ENCODE results near the gene OBSCN.
A peak's percentile ranks its signal among the peaks of the same experiment; 100 is the strongest.

Gene OBSCN

DNA sequence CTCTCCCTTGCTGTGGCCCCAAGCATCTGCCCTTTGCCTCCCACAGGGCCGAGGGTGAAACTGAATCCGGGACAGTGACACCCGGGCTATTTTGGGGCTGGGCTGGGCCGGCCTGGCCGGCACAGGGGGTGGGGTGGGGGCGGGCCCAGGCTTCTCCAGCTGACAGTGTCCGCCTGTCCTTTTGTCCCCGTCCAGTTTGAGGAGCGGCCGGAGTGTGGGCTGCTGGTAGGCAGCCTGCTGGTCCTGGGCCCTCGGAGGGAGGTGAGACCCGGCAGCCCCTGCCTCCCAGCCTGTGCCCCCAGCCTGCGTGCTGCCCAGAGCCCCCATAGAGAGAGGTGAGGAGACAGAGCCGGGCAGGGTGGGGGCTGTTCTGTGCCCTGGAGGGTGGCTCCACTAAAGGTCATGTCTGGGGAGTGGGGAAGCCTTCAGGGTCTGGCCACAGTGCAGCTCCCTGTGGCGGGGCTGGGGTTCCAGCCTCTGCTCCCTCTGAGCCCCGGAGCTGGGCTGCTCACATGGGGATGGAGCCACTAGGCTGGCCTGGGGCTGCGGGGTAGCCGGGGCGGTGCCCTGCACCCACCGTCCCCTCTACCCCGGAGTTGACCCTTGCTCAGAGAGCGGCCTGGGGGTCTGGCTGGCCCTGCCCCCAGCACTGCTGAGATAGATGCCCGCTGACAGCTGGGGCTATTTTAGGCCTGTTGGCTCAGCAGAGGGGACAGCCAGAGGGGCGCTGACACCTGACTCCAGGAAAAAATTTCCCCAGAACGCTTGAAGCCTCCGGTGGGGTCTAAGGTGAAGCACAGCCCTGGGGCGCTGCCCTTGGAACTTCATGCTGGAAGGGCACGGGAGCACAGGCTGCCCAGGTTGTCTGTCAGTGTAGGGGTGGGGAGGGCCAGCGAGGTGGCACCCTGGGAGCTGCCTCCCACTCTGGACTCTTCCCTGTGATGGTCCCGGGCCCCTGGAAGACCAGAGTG is at the start of gene OBSCN:
TSS of gene OBSCN (plus strand) at position 194 of the 971 bp plus-strand sequence. CDS start 3,740 bp downstream, outside the sequence.
- DNase-seq, result no peak

DNA sequence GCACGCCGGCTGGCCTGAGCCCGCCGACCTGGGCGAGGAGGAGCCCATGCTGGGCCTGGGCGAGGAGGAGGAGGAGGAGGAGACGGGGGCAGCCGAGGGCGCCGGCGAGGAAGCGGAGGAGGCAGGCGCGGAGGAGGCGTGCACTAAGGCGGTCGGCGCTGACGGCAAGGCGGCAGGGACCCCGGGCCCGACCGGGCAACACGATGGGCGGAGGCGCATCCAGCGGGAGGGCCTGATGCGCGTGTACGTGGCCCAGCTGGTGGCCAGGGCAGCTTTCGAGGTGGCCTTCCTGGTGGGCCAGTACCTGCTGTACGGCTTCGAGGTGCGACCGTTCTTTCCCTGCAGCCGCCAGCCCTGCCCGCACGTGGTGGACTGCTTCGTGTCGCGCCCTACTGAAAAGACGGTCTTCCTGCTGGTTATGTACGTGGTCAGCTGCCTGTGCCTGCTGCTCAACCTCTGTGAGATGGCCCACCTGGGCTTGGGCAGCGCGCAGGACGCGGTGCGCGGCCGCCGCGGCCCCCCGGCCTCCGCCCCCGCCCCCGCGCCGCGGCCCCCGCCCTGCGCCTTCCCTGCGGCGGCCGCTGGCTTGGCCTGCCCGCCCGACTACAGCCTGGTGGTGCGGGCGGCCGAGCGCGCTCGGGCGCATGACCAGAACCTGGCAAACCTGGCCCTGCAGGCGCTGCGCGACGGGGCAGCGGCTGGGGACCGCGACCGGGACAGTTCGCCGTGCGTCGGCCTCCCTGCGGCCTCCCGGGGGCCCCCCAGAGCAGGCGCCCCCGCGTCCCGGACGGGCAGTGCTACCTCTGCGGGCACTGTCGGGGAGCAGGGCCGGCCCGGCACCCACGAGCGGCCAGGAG is 49.5 kb upstream of the OBSCN start:
- no peak for DNase-seq

DNA sequence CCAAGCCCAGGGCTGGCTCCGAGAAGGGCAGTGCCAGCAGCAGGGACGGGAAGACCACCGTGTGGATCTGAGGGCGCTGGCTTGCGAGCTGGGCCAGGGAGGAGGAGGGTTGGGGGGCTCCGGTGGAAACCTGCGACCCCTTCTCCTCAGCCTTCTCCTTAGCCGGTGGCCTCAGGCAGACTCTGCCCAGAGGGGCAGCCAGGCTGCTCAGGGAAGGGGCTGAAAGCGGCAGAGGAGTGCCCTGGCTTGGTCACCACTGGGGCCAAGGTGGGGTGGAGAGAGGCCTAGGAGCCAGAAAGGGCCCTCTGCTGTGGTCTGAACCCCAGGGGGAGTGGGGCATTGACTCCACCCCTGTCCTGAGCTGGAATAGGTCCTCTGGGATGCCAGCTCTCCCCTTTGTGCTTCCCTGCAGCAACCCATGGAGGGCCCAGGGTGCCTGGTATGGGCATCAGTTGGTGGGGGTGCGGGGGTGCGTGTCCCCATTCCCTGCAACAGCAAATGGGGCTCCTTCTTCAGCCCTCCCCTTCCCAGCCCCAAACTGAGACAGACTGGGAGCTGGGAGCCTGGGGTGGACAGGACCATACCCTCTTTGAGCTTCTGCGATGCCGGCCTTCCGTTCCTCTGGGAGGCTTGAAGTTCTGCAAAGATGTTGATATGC is 48.7 kb upstream of the OBSCN start:
- DNase-seq, result no peak

- DNase-seq, result no peak
Observed at GRCh38 chr1:228160201-228160761, 47.6 kb upstream of the OBSCN start.

- DNase-seq, result no peak
Observed at GRCh38 chr1:228161362-228161761, 46.5 kb upstream of the OBSCN start.

- no peak for DNase-seq
Observed at GRCh38 chr1:228161866-228162265, 46.0 kb upstream of the OBSCN start.

DNA sequence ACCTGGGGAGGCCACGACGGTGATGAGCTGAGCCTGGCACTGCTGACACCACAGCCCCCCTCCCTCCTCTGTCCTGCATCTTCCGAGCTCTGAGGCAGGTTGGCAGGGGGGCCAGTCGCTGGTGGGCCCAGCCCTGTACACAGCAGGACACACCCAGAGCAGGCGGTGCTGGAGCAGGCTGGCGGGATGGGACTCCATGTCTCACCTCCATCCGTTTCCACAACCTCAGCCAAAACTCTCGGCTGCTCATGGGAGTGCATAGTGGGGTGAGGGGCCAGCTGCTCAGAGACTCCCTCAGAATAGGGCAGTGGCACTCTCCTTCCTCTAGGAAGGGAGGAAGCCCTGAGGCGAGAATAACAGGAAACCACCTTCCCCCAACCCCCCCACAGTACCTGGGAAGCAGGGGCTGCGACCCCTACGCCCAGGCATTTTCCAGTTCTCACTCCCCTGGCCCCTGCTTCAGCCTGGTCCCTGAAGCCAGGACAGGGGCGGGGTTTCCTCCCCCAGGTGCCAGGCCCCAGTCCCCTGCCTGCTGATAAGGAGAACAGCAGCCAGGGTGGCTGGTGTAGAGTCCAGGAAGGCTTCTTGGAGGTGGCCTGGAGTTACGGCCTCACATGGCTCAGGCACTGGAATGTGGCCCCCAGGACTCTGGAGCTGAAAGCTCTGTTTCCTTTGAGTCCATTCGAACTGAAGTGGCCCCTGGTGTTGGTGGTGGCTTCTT is 45.4 kb upstream of the OBSCN start:
- no peak for DNase-seq

DNA sequence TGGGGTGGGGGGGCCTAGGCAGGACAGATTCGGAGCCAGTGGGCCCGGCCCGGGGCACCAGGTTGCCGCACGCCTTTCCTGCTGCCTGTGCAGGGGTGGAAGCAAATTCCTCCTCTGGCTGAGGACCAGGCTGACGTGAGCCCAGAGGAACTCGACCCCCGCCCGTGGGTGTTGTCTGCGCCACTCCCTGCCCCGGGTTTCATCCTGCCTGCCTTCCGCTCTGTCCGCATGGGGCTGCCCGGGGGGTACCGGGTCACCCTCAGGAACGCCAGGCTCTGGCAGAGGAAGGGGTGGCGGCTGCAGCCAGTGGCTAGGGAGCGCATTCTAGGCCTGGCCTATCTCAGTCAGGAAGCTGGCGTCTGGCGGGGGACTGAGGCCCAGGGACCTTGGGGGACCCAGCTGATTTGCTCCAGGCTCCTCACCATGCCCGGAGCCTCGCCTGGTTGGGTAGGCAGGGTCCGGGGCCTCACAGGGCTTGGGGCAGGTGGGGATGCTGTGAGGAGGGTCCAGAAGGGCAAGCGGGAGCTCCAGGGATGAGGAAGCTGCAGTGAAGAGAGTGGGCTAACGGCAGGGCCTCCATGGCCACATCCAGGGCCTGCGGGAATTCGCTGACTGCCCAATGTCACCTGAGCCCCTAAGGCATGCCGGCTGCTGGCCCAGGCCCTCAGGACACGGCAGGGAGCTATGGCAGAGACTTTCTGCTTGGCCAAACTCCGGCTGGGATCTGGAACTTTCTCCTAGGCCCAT is 44.7 kb upstream of the OBSCN start:
- no peak for DNase-seq

GRCh38 chr1:228163776-228164519 is 43.9 kb upstream of the OBSCN start:
- DNase-seq, result no peak

DNA sequence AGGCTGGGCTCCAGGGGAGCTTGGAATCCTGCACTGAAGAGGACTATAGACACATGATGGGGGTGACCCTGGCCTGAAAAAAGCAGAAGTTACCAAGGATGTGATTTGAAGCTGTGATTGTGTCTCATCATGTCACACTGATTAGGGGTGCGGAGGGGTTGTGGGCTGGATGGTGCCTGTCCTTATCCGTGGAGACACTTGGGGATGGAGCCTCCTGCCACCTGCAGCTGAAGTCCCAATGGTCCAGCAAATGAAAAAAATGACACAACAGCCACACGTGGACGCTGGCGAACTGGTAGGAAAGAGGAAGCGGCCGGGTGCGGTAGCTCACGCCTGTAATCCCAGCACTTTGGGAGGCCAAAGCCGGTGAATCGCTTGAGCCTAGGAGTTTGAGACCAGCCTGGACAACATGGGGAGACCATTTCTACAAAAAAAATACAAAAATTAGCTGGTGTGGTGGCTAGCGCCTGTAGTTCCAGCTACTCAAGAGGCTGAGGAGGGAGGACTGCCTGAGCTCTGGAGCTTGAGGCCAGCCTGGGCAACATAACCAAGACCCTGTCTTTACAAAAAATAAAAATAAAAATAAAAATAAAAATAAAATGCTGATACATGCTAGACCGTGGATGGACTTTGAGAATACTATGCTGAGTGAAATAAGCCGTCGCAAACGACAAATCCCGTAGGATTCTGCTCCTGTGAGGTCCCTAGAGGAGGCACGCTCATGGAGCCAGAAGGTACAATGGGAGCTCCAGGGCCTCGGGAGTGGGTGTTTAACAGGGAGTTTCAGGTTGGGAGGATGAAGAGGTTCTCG is 43.1 kb upstream of the OBSCN start:
- no peak for DNase-seq

DNA sequence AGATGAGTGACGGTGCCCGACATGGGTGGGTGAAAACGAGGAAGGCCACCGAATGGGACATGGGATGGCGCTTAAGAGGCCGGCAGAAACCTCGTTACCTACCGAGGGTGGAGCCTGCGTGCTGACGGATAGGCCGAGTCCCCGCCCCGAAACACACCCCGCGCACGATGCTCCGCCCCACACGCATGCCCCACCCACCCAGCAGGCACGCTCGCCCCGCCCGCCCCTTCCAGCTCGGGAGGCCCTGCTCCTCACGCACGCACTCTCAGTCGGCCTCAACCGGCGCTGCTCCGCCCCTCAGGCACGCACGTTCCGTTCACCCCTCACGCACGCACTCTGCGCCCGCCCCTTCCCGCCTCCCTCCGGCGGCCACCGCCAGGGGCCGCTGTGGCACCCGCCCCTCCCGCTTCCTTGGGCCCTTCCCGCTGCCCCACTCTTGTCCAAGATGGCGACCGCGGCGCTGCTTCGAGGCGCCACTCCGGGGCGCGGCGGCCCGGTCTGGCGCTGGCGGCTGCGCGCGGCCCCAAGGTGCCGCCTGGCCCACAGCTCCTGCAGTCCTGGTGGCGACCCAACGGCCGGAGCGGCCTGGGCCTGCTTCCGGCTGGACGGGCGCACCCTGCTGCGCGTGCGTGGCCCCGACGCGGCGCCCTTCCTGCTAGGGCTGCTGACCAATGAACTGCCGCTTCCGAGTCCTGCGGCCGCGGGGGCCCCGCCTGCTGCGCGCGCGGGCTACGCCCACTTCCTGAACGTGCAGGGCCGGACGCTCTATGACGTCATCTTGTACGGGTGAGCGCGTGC is 42.3 kb upstream of the OBSCN start, which contains the start of gene IBA57:
TSS of gene IBA57 (plus strand) at position 433 of the 798 bp plus-strand sequence. CDS start at position 446, 13 bp downstream.
- DNase-seq, result peak; percentile 95

DNA sequence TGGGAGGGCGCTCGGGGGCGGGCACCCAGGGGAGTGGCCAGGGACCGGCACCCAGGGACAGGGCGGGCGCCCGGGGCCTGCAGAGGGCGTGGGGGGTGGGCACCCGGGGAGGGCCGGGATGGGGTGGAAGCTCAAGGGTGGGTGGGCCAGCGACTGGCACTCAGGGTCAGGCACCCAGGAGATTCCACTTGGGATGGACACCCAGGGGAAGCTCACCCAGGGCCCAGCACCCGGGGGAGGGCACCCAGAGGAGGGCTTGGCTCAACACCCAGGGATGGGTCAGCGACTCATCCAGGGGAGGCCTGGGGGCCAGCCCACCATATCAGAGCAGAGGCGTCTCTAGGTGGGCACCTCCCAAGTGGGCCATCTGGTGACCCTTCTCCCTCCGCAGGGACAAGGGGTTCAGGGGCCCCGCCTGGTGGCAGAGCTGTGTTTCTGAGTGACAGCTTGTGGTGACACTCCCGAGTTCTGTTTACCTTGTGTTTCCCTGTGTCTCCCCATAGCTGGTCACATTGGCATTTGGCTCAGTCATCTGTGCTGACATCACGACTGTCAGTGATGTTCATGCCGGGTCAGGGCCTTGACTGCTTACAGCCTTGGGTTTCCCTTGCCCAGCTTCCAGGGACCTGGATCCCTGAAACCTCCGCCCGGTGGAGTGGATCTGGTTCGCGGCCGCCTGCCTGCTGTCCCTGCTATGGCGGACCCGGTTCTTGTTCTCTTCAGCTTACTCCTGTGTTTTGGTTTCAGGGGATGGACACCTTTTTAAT is 41.5 kb upstream of the OBSCN start:
- peak; percentile 16 for DNase-seq

DNA sequence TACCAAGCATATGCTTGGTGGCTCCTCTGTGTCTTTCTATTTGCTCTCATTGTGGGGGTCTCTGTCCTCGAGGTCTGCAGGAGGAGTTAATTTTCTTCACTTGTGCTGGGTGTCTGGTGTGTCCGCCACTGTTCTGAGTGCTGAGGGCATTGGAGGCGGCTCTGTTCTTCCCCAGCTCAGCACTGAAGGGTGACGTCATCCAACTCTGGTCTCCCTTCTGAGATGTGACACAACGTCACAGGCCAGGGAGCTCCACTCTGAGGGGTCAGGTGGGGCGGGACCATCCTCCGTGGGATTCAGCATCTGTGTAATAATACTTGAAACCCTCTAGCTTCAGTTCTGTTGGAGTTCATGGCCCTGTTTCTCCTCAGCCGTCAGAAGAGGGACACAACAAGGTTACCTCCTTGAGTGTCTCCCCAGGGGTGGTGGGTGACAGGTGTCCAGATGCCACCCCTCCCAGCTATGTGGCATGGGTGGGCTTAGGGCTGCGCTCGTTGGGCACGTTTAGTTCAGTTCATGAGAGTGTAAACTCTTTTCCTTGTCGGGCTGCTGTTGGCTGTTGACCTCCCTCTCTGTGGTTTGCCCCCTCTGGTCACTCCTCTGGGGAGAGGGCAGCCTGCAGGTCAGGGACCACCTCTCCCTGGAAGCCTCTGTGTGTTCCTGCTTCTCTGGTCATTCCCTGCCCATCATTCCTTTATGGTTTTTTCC is 39.1 kb upstream of the OBSCN start:
- no peak for DNase-seq

GRCh38 chr1:228169345-228169744 is 38.5 kb upstream of the OBSCN start:
- DNase-seq, result no peak

GRCh38 chr1:228170666-228171065 is 37.2 kb upstream of the OBSCN start:
- no peak for DNase-seq

DNA sequence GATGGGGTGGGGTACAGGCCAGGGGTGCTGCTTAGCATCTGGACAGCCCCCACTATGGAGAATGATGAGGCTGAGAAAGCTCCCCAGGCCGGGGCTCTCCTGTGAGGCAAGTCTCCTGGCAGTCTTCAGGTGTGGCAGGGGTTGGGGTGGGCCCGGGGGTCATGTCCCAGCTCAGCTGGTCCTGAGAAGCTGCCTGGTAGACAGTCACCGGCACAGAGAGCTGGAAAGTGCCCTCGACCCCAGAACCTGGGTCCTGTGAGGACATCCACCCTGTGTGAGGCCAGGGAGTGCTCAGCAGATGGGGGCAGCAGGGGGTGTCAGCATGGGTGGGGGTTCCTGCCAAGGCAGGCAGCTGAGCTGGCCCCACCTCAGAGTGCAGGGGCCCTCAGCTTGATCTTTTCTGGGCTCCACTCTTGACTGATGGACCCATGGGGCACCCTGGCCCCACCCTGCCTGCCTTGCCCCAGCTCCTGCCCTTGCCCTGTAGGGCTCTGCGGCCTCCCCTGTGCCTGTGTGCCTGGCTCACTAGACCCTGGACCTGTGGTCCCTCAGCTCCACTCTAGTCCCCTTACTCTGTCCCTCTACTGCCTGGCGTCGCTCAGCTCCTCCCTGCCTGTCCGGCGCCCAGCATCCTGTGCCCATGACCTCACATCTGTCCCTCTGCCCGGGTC is 36.5 kb upstream of the OBSCN start:
- DNase-seq, result no peak
